BJ (cell line): ENCODE results near the gene ERI3. TPM values are rescaled to one million over a fixed set of nuclear protein-coding genes. Genes with fewer than 3 reads are reported as not detected.

Source experiments
- CTCF ChIA-PET: fragments of 350-600 bp; formaldehyde crosslinking; extraction: SDS; loops from one replicate; lab custom pipeline; 2021; ENCODE audit warnings: antibody characterized with exemption, inconsistent platforms; lab: Yijun Ruan, JAX
- POLR2A ChIA-PET: fragments of 300-600 bp; sonication (Branson Sonifier 250); formaldehyde crosslinking; extraction: SDS; loops from one replicate; lab custom pipeline; 2021; ENCODE audit warnings: antibody characterized with exemption; lab: Charles Lee
- DNase-seq: peaks from one replicate; pipeline ENCODE4 v3.0.0-alpha.2; 2011; ENCODE audit warnings: low read depth
- H3K27me3 ChIP-seq: 2 replicates; pipeline ENCODE4 v1.6.0; 2011; ENCODE audit warnings: low read length; ENCODE audit not compliant: control insufficient read depth, insufficient read depth
- H3K36me3 ChIP-seq: 2 replicates; pipeline ENCODE4 v1.5.1; 2011; ENCODE audit warnings: low read length; ENCODE audit not compliant: control insufficient read depth, insufficient read depth
- H3K4me3 ChIP-seq: 2 replicates; pipeline ENCODE4 v1.5.1; 2011; ENCODE audit warnings: low read depth, mild to moderate bottlenecking, control low read depth, low read length
- polyA minus RNA-seq: library from RNA; depleted of rRNA, polyadenylated mRNA; stranded (reverse); fragments of >200 nt; gene quantifications from 2 replicates; pipeline ENCODE4 v1.2.3, GENCODE V29; 2011; rRNA and poly(A)+ RNA removed
- polyA plus RNA-seq: library from polyadenylated mRNA; depleted of rRNA; stranded (reverse); fragments of >200 nt; gene quantifications from 2 replicates; pipeline ENCODE4 v1.2.3, GENCODE V29; 2011; rRNA removed
- TF ChIP-seq, protein P1 (sequence below): IDR thresholded peaks from 2 replicates; pipeline ENCODE4 v1.5.1; 2011; ENCODE audit warnings: low read depth, mild to moderate bottlenecking, control low read depth, inconsistent platforms, low read length, moderate library complexity; ENCODE audit not compliant: insufficient read depth

ERI3 gene, protein sequence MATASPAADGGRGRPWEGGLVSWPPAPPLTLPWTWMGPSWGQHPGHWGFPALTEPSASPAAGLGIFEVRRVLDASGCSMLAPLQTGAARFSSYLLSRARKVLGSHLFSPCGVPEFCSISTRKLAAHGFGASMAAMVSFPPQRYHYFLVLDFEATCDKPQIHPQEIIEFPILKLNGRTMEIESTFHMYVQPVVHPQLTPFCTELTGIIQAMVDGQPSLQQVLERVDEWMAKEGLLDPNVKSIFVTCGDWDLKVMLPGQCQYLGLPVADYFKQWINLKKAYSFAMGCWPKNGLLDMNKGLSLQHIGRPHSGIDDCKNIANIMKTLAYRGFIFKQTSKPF
- polyA plus RNA-seq: 55.6 and 75.4 TPM in 2 replicates
- polyA minus RNA-seq: 49.5 and 82.3 TPM in 2 replicates

DNA sequence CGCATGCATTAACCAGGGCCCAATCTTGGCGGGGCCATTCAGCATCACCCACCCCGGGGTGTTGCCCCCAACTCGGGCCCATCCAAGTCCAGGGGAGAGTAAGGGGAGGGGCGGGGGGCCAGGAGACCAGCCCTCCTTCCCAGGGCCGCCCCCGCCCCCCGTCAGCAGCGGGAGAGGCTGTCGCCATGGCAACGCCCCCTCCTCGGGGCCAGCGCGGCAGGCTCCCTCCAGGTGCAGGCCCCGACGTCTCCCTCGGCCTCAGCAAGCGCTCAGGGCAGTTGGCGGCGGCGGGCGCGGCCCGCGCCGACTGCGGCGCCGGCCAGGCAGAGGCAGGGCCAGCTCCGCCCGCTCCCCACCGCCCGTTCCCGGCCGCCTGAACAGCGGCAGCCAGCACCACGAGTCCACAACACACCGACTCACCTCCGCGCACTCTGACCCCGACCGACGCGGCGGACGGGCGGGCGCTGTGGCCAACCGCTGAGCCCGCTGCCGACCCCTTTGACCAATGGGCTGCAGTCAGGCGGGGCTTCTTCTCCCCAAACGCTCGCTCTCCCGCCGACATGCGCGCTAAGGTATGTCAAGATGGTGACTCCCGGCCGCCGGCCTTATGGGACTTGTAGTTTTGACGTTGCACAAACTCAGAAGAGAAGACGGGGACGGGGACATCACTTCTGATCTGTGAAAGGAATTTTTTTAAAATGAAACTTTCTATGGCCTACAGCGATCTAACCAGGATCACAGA, at the start of gene ERI3:
TSS of gene ERI3 (minus strand) at position 418 of the 742 bp plus-strand sequence. CDS start at position 187, 231 bp downstream.
- DNase-seq: peak; percentile 86
- POLR2A ChIA-PET: no interaction called here
- TF ChIP-seq, protein P1, sequence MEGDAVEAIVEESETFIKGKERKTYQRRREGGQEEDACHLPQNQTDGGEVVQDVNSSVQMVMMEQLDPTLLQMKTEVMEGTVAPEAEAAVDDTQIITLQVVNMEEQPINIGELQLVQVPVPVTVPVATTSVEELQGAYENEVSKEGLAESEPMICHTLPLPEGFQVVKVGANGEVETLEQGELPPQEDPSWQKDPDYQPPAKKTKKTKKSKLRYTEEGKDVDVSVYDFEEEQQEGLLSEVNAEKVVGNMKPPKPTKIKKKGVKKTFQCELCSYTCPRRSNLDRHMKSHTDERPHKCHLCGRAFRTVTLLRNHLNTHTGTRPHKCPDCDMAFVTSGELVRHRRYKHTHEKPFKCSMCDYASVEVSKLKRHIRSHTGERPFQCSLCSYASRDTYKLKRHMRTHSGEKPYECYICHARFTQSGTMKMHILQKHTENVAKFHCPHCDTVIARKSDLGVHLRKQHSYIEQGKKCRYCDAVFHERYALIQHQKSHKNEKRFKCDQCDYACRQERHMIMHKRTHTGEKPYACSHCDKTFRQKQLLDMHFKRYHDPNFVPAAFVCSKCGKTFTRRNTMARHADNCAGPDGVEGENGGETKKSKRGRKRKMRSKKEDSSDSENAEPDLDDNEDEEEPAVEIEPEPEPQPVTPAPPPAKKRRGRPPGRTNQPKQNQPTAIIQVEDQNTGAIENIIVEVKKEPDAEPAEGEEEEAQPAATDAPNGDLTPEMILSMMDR: no peak
- H3K27me3 ChIP-seq: no peaks in the 10 kb centered on the region
- H3K36me3 ChIP-seq: no peaks in the 10 kb centered on the region
- peak within 1 kb of the TSS; percentile 79 for H3K4me3 ChIP-seq
- CTCF ChIA-PET: interaction anchor here (1.1 to 1.8 kb wide), 3 partner anchors 117 to 307 kb away, joined by 3 to 5 read pairs (median 4); no protein-coding TSS in a partner anchor

DNA sequence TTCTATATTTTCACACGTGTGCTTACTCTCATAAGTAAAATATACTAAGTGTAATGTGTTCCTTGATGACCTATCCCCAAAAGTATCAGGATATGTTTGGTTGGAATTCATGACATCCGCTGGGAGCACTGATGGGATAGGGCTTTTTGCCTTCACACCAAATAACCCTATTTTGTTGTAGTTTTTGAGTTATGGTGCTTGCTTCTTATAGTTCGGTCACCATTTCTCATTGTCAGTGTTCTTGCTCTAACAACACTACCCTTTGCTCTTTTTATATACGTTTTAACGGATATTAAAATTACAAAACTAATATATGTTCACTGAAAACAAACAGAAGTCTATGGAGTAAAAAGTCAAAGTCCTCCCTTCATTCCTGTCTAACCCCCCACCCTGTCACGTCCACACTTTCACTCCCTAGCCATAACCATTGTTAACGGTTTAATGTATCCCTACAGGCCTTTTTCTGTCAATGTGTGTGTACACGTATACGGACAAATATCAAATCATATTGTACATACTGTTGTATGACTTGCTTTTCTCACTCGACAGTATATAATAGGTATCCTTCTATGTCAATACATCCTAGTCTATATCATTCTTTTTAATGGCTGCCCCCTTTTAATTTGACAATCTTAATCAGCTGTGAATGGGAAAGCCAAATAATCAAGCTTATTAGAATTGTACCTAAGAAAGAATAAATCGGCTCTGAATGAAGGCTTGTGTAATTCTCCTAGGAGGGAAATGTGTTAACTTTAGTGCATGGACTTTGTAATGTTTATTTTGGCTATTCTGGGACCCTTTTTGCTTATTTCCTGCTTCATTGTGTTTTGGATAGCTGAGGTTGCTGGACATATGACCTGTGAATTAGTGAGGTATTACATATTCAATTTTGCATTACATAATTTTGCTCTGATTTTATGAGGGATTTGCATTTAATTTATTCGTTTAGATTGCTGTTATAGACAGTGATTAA, 46.5 kb upstream of the ERI3 start:
- POLR2A ChIA-PET: no interaction called here

DNA sequence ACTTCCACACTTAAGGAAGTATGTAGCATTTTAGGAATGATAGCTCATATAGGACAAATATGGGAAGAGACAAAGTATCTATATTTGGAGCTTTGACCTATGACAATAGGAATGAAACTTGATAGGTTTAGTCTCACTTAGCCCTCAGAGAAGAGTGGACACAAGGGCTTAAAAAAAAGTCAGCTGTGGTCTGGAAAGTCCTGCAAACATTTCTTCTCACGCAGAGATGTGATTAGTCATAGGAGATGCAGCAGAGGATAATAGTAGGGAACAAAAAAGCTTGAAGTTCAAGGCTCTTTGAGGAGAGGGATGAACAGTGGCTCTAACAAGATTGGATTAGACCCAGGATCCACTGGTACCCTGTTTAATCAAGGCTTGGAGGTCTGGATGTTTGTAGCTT, 35.2 kb upstream of the ERI3 start:
- Histone ChIP-seq H3K27me3 (peaks cover 2% of the 10 kb centered on the region; the same call in 1 of the 2 replicates), H3K4me3 (no peak overlapping the region), H3K36me3 (no peaks in the 10 kb centered on the region)
- ChIA-PET POLR2A (interaction anchor here (0.6 kb wide), 1 partner anchor 101 kb away, joined by 3 read pairs; no protein-coding TSS in a partner anchor), CTCF (interaction anchor here (1.7 to 3.6 kb wide), 3 partner anchors 12 to 263 kb away, joined by 5 to 19 read pairs (median 11); no protein-coding TSS in a partner anchor)
- peak; percentile 53 for DNase-seq
- TF ChIP-seq, protein P1: no peak

More for the DNA sequence above, 46.5 kb upstream of the ERI3 start:
- Histone ChIP-seq H3K4me3 (no peak overlapping the region), H3K36me3 (no peaks in the 10 kb centered on the region), H3K27me3 (peaks cover 25% of the 10 kb centered on the region)
- DNase-seq: no peak
- TF ChIP-seq, protein P1: no peak
- CTCF ChIA-PET: interaction anchor here (0.9 to 1.5 kb wide), 4 partner anchors 22 to 194 kb away, joined by 3 to 6 read pairs (median 4); no protein-coding TSS in a partner anchor

DNA sequence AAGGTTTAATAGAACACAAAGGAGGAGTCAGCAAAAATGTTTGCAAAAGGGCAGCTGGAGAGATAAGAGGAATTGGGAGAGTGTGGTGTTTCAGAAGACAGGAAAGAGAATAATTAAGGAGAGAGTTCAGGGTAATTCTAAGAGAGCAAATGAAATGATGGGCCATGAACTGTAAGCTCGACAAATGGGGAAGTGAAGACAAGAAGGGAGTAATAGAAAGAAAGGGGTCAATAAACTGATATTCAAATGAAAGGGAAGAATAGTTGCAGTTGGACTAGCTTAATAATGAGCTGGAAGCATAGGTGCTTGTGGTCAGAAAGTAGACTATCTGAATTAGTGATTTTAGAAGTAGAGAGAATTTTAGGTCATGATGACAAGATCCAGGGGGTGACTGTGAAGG, 34.4 kb upstream of the ERI3 start:
- TF ChIP-seq, protein P1: no peak
- ChIA-PET CTCF (interaction anchor here (0.8 to 3.6 kb wide), 4 partner anchors 11 to 263 kb away, joined by 3 to 19 read pairs (median 8); no protein-coding TSS in a partner anchor), POLR2A (interaction anchor here (0.6 kb wide), 1 partner anchor 102 kb away, joined by 3 read pairs; no protein-coding TSS in a partner anchor)
- no peaks in the 10 kb centered on the region for H3K36me3 ChIP-seq
- no peak for DNase-seq
- no peak overlapping the region for H3K4me3 ChIP-seq
- H3K27me3 ChIP-seq: no peaks in the 10 kb centered on the region; the same call in 1 of the 2 replicates
